K562 (cell line): Measurements from ENCODE around the gene GPATCH4. TPM values are rescaled to one million over a fixed set of nuclear protein-coding genes. Genes with fewer than 3 reads are reported as not detected.

Experiments
- DMBX1 ChIP-seq: fragments of 250-450 bp; sonication (Bioruptor Pico); IDR thresholded peaks from 2 replicates; pipeline ENCODE4 v1.8.0; 2022; ENCODE audit warnings: inconsistent platforms, mild to moderate bottlenecking, moderate library complexity, borderline replicate concordance
- E2F5 ChIP-seq: sonication (generic); formaldehyde crosslinking; IDR thresholded peaks from 2 replicates; pipeline ENCODE4 v1.8.0; 2022; ENCODE audit warnings: mild to moderate bottlenecking, missing genetic modification reagents
- GATAD2A ChIP-seq: fragments of 450-650 bp; IDR thresholded peaks from 2 replicates; pipeline ENCODE4 v1.6.1; 2017
- HEY1 ChIP-seq: fragments of 250-450 bp; sonication (Bioruptor Pico); IDR thresholded peaks from 2 replicates; pipeline ENCODE4 v1.5.0; 2020; ENCODE audit warnings: mild to moderate bottlenecking, moderate library complexity, borderline replicate concordance
- HINFP ChIP-seq: fragments of 450-650 bp; conservative IDR thresholded peaks from 2 replicates; pipeline ENCODE4 v1.6.1; 2016; ENCODE audit warnings: missing genetic modification characterization, low read depth, mild to moderate bottlenecking, control low read depth, missing compliant biosample characterization
- MBD1 ChIP-seq: fragments of 250-450 bp; sonication (Bioruptor Pico); IDR thresholded peaks from 2 replicates; pipeline ENCODE4 v1.8.0; 2022; ENCODE audit warnings: inconsistent platforms
- MYBL2 ChIP-seq, 2 experiments: fragments of 450-650 bp in 1 of 2; sonication (generic) in 1 of 2; formaldehyde crosslinking in 1 of 2; IDR thresholded peaks; 2 replicates each; pipeline versions ENCODE4 v1.6.1 to v1.8.1; 2017 to 2022; ENCODE audit warnings: borderline replicate concordance in 1 of 2, inconsistent platforms in 1 of 2, low read depth in 1 of 2, mild to moderate bottlenecking in 1 of 2, missing genetic modification reagents in 1 of 2, moderate library complexity in 1 of 2
- NR2F6 ChIP-seq: fragments of 450-650 bp; formaldehyde crosslinking; IDR thresholded peaks from 2 replicates; pipeline ENCODE4 v1.4.0; 2020; ENCODE audit warnings: mild to moderate bottlenecking
- TRIM24 ChIP-seq, 2 experiments: fragments of 450-650 bp; IDR thresholded peaks; 2 replicates each; pipeline ENCODE4 v1.6.1; 2016
- ZBTB2 ChIP-seq: fragments of 450-650 bp; IDR thresholded peaks from 2 replicates; pipeline ENCODE4 v1.6.1; 2016; ENCODE audit warnings: antibody characterized with exemption
- ZBTB40 ChIP-seq, 2 experiments: fragments of 450-650 bp in 1 of 2; sonication (generic) in 1 of 2; formaldehyde crosslinking in 1 of 2; IDR thresholded peaks; 2 replicates each; pipeline versions ENCODE4 v1.7.1 to v1.9.0; 2016 to 2022; ENCODE audit warnings: inconsistent platforms in 1 of 2, mild to moderate bottlenecking in 1 of 2, missing genetic modification reagents in 1 of 2
- ZFP30 ChIP-seq: fragments of 250-450 bp; sonication (Bioruptor Pico); IDR thresholded peaks from 2 replicates; pipeline ENCODE4 v1.8.0; 2022; ENCODE audit warnings: moderate library complexity, mild to moderate bottlenecking, inconsistent platforms, borderline replicate concordance
- ZNF778 ChIP-seq: fragments of 450-650 bp; formaldehyde crosslinking; IDR thresholded peaks from 2 replicates; pipeline ENCODE4 v1.4.0; 2020; ENCODE audit warnings: mild to moderate bottlenecking, moderate library complexity
- polyA plus RNA-seq, 8 experiments: library from polyadenylated mRNA; depleted of rRNA in 4 of 8; stranded (reverse) in 5 of 8; unstranded in 3 of 8; fragments of >200 nt; fragmentation: Nextera tagmentation in 2 of 8; fragmentation: Illumina TruSeq in 1 of 8; extraction: Ambion mirVana in 2 of 8; extraction: Trizol in 1 of 8; gene quantifications; 2 replicates each; pipeline versions ENCODE4 v1.2.1 to v1.2.3, GENCODE V29; 2011 to 2014; ENCODE audit warnings: inconsistent platforms in 1 of 8, missing spikeins in 1 of 8
- total RNA-seq, 7 experiments: library from RNA; depleted of rRNA in 6 of 7; stranded (reverse); fragments of >200 nt in 6 of 7; fragmentation: Illumina TruSeq in 2 of 7; extraction: Trizol in 2 of 7; gene quantifications; 2 replicates each; pipeline versions ENCODE4 v1.2.1 to v1.2.3, GENCODE V29; 2011 to 2021; ENCODE audit warnings: low replicate concordance in 1 of 7

Gene GPATCH4
- total and polyA plus RNA-seq, 9 of the 15 experiments (the other 6 are each of a cell fraction or from before 2014, with no cell fraction given) = 43.7 to 105 (median 76.5) TPM

- TF ChIP-seq HINFP (tag) = no peak
- no peak; the same call in 1 of the 2 replicates for TF ChIP-seq GATAD2A
- peak; percentile 89 for TF ChIP-seq ZBTB2
- TF ChIP-seq ZFP30 (CRISPR knock-in tag) = no peak
- TF ChIP-seq ZNF778 (CRISPR knock-in tag) = no peak
- peak; percentile 84 to 88 for TF ChIP-seq TRIM24 (IDR thresholded peaks at IDR 0.05)
- TF ChIP-seq MBD1 (CRISPR knock-in tag) = no peak
- no peak for TF ChIP-seq ZBTB40 (IDR thresholded peaks at IDR 0.05)
- TF ChIP-seq ZBTB40 (CRISPR knock-in tag; IDR thresholded peaks at IDR 0.05) = no peak
- no peak for TF ChIP-seq HEY1
- TF ChIP-seq E2F5 (CRISPR knock-in tag) = no peak
- TF ChIP-seq MYBL2 (IDR thresholded peaks at IDR 0.05; ENCODE audit: low read depth) = no peak
- TF ChIP-seq MYBL2 (CRISPR knock-in tag; IDR thresholded peaks at IDR 0.05; ENCODE audit: borderline replicate concordance) = no peak
- TF ChIP-seq DMBX1 (CRISPR knock-in tag) = no peak
- no peak for TF ChIP-seq NR2F6
Measured at GRCh38 chr1:156616463-156616862, 15.2 kb upstream of the GPATCH4 start (continued).
